ENCODE results near the gene CDADC1.

Gene CDADC1

DNA sequence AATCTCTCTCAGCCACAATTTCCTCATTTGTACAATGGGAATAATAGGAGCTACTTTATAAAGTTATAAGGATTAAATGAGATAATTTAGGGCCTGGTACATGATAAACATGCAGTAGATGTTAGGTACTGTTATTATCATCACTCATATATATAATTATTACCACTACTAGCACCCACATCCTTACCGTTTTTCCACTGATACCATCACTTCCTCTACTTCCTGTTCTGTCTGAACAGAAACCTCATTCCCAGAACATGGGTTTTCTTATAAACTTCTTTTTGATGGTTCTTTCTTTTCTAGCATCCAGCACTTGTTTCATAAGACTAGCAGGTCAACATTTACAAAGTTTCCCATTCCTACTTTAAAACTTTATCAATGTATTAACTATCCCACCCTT is 6.3 kb downstream of the CDADC1 start:
- Histone ChIP-seq H3K27me3 (ENCODE audit: control insufficient read depth, low read length) (no peaks in the 10 kb centered on the region), H3K9me2 (replicated peaks; ENCODE audit: control insufficient read depth, low read length) (no peaks in the 10 kb centered on the region), H3K79me2 (ENCODE audit: control insufficient read depth, low read length) (peaks cover 9% of the 10 kb centered on the region), H3K4me2 (ENCODE audit: low read length) (no peak overlapping the region), H3K36me3 (ENCODE audit: control insufficient read depth, low read length) (peaks cover 32% of the 10 kb centered on the region), H3K4me1 (ENCODE audit: control insufficient read depth, low read length) (peaks cover 15% of the 10 kb centered on the region), H3F3A (ENCODE audit: control insufficient read depth, insufficient read depth) (no peaks in the 10 kb centered on the region), H3K27ac (ENCODE audit: low read depth, low read length) (no peak overlapping the region), H3K4me3 (ENCODE audit: low read length) (no peak overlapping the region), H3K9me3 (ENCODE audit: control insufficient read depth, insufficient read depth, low read length) (no peaks in the 10 kb centered on the region), H4K20me1 (ENCODE audit: control insufficient read depth, insufficient read depth, low read depth, low read length) (no peaks in the 10 kb centered on the region)
- TF ChIP-seq EZH2phosphoT487 (IDR thresholded peaks at IDR 0.05; ENCODE audit: borderline replicate concordance, low read length) = no peak
- TF ChIP-seq, protein P1, sequence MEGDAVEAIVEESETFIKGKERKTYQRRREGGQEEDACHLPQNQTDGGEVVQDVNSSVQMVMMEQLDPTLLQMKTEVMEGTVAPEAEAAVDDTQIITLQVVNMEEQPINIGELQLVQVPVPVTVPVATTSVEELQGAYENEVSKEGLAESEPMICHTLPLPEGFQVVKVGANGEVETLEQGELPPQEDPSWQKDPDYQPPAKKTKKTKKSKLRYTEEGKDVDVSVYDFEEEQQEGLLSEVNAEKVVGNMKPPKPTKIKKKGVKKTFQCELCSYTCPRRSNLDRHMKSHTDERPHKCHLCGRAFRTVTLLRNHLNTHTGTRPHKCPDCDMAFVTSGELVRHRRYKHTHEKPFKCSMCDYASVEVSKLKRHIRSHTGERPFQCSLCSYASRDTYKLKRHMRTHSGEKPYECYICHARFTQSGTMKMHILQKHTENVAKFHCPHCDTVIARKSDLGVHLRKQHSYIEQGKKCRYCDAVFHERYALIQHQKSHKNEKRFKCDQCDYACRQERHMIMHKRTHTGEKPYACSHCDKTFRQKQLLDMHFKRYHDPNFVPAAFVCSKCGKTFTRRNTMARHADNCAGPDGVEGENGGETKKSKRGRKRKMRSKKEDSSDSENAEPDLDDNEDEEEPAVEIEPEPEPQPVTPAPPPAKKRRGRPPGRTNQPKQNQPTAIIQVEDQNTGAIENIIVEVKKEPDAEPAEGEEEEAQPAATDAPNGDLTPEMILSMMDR (IDR thresholded peaks at IDR 0.05; ENCODE audit: low read depth, low read length, poor library complexity, severe bottlenecking) = no peak

DNA sequence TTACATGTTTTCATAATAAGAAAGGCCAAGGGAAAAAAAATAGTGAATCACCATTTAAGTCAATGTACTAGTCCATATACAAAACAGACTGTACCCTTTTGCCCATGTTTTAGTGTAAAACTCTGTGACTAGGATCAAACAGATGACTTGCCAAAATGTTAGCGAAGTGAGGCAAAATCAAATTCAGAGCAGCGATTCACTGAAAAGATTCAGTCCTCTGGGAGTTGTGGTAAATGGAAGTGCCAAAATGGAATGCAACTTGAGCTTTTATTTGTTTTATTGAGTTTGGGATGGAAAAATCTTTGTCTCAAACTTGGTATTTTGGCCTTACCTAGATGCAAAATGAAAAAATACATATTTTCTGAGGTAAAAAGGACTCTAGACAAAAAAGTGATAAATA is 9.1 kb downstream of the CDADC1 start:
- Histone ChIP-seq H3F3A (ENCODE audit: control insufficient read depth, insufficient read depth) (no peaks in the 10 kb centered on the region), H3K27me3 (ENCODE audit: control insufficient read depth, low read length) (no peaks in the 10 kb centered on the region), H3K4me3 (ENCODE audit: low read length) (no peak overlapping the region), H3K36me3 (ENCODE audit: control insufficient read depth, low read length) (peaks cover 47% of the 10 kb centered on the region), H3K9me3 (ENCODE audit: control insufficient read depth, insufficient read depth, low read length) (no peaks in the 10 kb centered on the region), H3K9me2 (replicated peaks; ENCODE audit: control insufficient read depth, low read length) (no peaks in the 10 kb centered on the region), H3K4me2 (ENCODE audit: low read length) (no peak overlapping the region), H3K79me2 (ENCODE audit: control insufficient read depth, low read length) (0 out of 2 replicates have a peak, but pooled peaks cover 3% of the 10 kb centered on the region), H3K27ac (ENCODE audit: low read depth, low read length) (no peak overlapping the region), H4K20me1 (ENCODE audit: control insufficient read depth, insufficient read depth, low read depth, low read length) (no peaks in the 10 kb centered on the region), H3K4me1 (ENCODE audit: control insufficient read depth, low read length) (peaks cover 3% of the 10 kb centered on the region)
- TF ChIP-seq, protein P1 (IDR thresholded peaks at IDR 0.05; ENCODE audit: low read depth, low read length, poor library complexity, severe bottlenecking) = no peak
- TF ChIP-seq EZH2phosphoT487 (IDR thresholded peaks at IDR 0.05; ENCODE audit: borderline replicate concordance, low read length) = no peak

DNA sequence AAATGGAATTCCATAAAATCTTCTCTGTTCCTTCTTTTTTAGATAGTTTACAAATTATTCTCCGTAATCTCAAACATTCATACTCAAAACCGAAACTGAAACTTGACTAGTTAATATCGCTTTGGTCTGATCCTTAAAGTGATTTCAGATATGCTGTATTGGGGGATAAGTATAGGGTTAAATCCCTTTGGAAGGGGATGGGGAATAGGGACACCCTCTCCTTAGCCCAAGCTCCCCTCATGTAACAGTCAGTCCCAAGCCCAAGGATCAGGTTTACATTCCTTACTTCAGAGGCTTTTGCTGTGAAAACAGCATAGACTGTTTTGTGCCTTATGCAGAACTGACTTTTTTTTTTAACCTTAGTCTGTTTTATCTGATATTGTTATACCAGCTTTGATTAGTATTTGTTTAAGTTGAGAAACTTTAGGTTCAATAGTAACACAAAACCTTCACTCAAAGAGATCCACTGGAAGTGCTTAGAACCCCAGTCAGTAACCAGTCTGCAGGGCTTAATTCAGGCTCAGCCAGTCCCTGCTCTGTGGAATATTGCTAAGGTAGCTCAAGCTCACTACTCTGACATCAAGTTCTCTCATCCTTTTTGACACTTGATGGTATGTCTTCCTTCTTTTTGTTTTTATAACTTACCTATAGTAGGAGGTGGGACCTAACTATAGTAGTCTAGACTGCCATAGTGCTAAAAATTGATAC is 10.5 kb downstream of the CDADC1 start:
- Histone ChIP-seq H3K27me3 (ENCODE audit: control insufficient read depth, low read length) (no peaks in the 10 kb centered on the region), H3K4me2 (ENCODE audit: low read length) (no peak overlapping the region), H3K4me3 (ENCODE audit: low read length) (no peak overlapping the region)

More for the DNA sequence above, 10.5 kb downstream of the CDADC1 start:
- H4K20me1 ChIP-seq (ENCODE audit: control insufficient read depth, insufficient read depth, low read depth, low read length) = no peaks in the 10 kb centered on the region
- H3F3A ChIP-seq (ENCODE audit: control insufficient read depth, insufficient read depth) = no peaks in the 10 kb centered on the region
- H3K4me1 ChIP-seq (ENCODE audit: control insufficient read depth, low read length) = no peaks in the 10 kb centered on the region
- H3K27ac ChIP-seq (ENCODE audit: low read depth, low read length) = no peak overlapping the region
- no peaks in the 10 kb centered on the region for H3K9me2 ChIP-seq (replicated peaks; ENCODE audit: control insufficient read depth, low read length)
- no peaks in the 10 kb centered on the region for H3K9me3 ChIP-seq (ENCODE audit: control insufficient read depth, insufficient read depth, low read length)
- TF ChIP-seq, protein P1 (IDR thresholded peaks at IDR 0.05; ENCODE audit: low read depth, low read length, poor library complexity, severe bottlenecking) = no peak
- TF ChIP-seq EZH2phosphoT487 (IDR thresholded peaks at IDR 0.05; ENCODE audit: borderline replicate concordance, low read length) = no peak
- peaks cover 42% of the 10 kb centered on the region for H3K36me3 ChIP-seq (ENCODE audit: control insufficient read depth, low read length)
- no peaks in the 10 kb centered on the region for H3K79me2 ChIP-seq (ENCODE audit: control insufficient read depth, low read length)

Measured in DOHH2 (cell line).